ENCODE measurements around the gene ETS2. TPM values are rescaled to one million over a fixed set of nuclear protein-coding genes. Genes with fewer than 3 reads are reported as not detected.

ETS2 gene
- total RNA-seq (2014; rRNA removed; shearing (Covaris generic)) = 35.5 and 36.8 TPM in 2 replicates
- polyA plus RNA-seq (2016; fragmentation: Nextera tagmentation; extraction: Ambion mirVana) = 17.9 and 19.5 TPM in 2 replicates
- long read RNA-seq, transcript ETS2-202 (10 exons, 3,766 nt) = major isoform, 10 of 18 reads
- long read RNA-seq, partial matches to known transcripts = 7 of 18 reads
- long read RNA-seq, other reads (novel, unspliced or antisense) = 1 of 18 reads

- Mint-ChIP-seq H3K4me3 (peak within 1 kb of the TSS; percentile 94), H3K36me3 (ENCODE audit: low read depth) (peaks cover 23% of the 10 kb centered on the region), H3K4me1 (peaks cover 31% of the 10 kb centered on the region), H3K9me3 (no peaks in the 10 kb centered on the region; the same call in 1 of the 3 replicates), H3K27ac (0 out of 2 replicates have a peak within 1 kb of the TSS, but pooled peaks have one; percentile 48), H3K27me3 (ENCODE audit: insufficient read depth, low read depth, poor library complexity) (peaks cover 11% of the 10 kb centered on the region)
- H3F3A ChIP-seq (replicated peaks; ENCODE audit: low read depth) = peaks cover under 1% of the 10 kb centered on the region; the same call in 1 of the 2 replicates
- H2AFZ ChIP-seq = peak within 1 kb of the TSS; percentile 99
- H3K4me2 ChIP-seq = peak within 1 kb of the TSS; percentile 86
- peak; percentile 75 for ATAC-seq
- peaks cover 47% of the 10 kb centered on the region for H3K79me2 ChIP-seq (replicated peaks; ENCODE audit: insufficient read depth)
- peaks cover 13% of the 10 kb centered on the region for H3K27me3 ChIP-seq (ENCODE audit: insufficient read depth)
- TF ChIP-seq CTCF (conservative IDR thresholded peaks at IDR 0.05; ENCODE audit: low read depth in 2 of 2) (no peak; a peak in 1 of 4 replicates), ZNF462 (CRISPR knock-in tag; IDR thresholded peaks at IDR 0.05) (no peak), POLR2AphosphoS5 (IDR thresholded peaks at IDR 0.05; ENCODE audit: low read depth) (peak; percentile 68), NANOG (IDR thresholded peaks at IDR 0.05; ENCODE audit: borderline replicate concordance) (no peak), JUNB (IDR thresholded peaks at IDR 0.05; ENCODE audit: unreplicated experiment) (no peak), ETS1 (IDR thresholded peaks at IDR 0.05) (0 out of 2 replicates have a peak, but pooled peaks have one; percentile 39)
- H3K9me2 ChIP-seq (ENCODE audit: insufficient read depth) = 0 out of 2 replicates have a peak, but pooled peaks cover 6% of the 10 kb centered on the region
- H3K36me3 ChIP-seq (ENCODE audit: insufficient read depth) = peaks cover 9% of the 10 kb centered on the region; the same call in 1 of the 2 replicates
- peak; percentile 87 for DNase-seq (ENCODE audit: low spot score)
- peaks cover 11% of the 10 kb centered on the region; the same call in 1 of the 2 replicates for H4K20me1 ChIP-seq (replicated peaks; ENCODE audit: insufficient read depth)
- H3K27ac ChIP-seq (ENCODE audit: low read depth) = peak within 1 kb of the TSS; percentile 55; the same call in 1 of the 2 replicates
- H3K4me3 ChIP-seq = peak within 1 kb of the TSS; percentile 80
- peaks cover 37% of the 10 kb centered on the region for H3K4me1 ChIP-seq (ENCODE audit: insufficient read depth)
Measured at GRCh38 chr21:38805328-38806152, at the start of gene ETS2. Gene ETS2, plus strand, starts transcription at chr21:38805929. Its CDS starts 4,106 bp downstream, at chr21:38810035.

Measured in GM23338 (cell line).